Rectal smooth muscle tissue (tissue), 1 donor: ENCODE results near the gene FBXO17.

Experiments
- H3K27ac ChIP-seq: one replicate; pipeline ENCODE4 v1.7.0; 2013; ENCODE audit warnings: low read depth, low read length, inconsistent platforms
- H3K27me3 ChIP-seq: one replicate; pipeline ENCODE4 v1.7.0; 2013; ENCODE audit warnings: low read length; ENCODE audit not compliant: control insufficient read depth, insufficient read depth
- H3K36me3 ChIP-seq: one replicate; pipeline ENCODE4 v1.7.0; 2013; ENCODE audit warnings: low read length; ENCODE audit not compliant: control insufficient read depth, insufficient read depth
- H3K4me1 ChIP-seq: one replicate; pipeline ENCODE4 v1.7.0; 2013; ENCODE audit warnings: low read length; ENCODE audit not compliant: control insufficient read depth, insufficient read depth
- H3K4me3 ChIP-seq: one replicate; pipeline ENCODE4 v1.7.0; 2013; ENCODE audit warnings: low read length
- H3K9ac ChIP-seq: one replicate; pipeline ENCODE4 v1.7.0; 2013; ENCODE audit warnings: low read length

FBXO17 gene

DNA sequence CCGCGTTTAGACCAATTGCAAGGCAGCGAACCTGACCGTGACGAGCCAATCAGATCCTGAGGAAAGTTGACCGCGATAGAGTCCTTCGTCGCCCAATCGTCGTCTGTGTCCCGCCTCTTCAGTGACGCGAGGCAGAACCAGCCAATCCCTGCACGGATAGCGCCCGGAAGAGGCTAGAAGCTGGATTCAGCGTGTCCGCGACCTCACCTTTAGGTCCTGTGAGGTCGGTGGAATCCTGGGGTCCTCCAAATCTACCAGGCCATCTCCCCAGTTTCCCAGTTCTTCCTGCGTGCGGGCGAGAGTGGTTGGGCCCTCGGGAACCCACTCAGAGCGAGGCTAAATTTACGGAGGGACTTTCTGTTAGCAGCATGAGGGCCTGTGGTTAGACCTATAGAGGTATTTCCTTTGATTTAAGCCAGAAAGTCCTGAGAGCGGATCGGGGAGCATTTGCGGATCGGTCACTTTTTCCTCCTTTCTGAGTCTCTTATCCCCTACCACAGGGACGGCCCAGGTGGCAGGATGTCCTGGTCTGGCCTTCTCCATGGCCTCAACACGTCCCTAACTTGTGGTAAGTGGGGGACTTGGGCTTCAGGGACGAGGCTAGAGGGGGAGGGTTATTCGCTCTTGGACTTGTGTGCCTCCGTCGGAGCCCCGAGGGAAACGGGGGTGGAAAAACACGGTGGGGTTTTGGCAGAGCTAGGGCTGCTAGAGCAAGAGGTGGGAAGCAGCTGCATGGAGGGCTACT is 44.6 kb downstream of the FBXO17 start, which contains the start of gene MRPS12:
TSS of gene MRPS12 (plus strand) at position 169 of the 745 bp plus-strand sequence. CDS start at position 520, 351 bp downstream.
- peak within 1 kb of the TSS; percentile 79 for H3K4me3 ChIP-seq
- peaks cover 11% of the 10 kb centered on the region for H3K36me3 ChIP-seq
- peak within 1 kb of the TSS; percentile 53 for H3K9ac ChIP-seq
- no peaks in the 10 kb centered on the region for H3K27me3 ChIP-seq
- H3K4me1 ChIP-seq: peaks cover 7% of the 10 kb centered on the region
- H3K27ac ChIP-seq: peak within 1 kb of the TSS; percentile 94

DNA sequence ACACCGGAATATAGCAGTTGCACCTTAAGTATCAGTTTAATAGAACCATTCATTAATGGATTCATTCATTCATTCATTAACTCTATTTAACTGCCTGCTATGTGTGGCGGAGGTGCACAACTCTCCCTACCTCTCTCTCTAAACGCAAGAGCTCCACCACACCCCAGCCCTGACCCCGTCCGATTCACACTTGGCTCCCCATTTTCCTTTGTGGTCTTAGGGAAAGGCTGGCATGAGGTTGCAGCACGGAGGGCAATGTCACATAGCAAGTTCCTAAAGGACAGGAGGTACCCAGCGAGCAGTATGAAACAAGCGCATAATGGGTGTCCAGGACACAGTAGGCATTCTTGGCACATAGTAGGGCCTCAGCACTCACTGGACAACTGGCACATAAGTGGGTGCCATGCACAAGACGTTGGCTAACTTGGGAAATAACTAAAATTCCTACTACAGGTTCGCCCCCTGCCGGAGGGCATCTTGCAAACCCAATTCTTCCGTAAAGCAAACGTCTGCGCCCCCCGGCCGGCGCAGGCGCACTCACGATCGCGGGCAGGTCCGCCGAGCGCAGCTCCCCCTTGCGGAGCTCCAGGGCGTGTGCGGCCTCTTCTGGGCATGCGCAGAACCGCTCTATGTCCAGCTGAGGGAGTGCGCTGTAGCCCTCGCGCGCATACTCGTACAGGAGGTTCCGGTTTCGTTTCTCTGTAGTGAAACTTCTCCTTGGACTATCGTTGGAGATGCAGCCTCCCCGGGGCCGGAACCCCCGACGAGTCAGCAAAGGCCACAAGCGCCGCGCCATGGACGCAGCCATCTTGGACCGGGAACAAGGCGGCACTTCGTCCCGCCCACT is 45.4 kb downstream of the FBXO17 start, which contains the start of gene SARS2:
TSS of gene SARS2 (minus strand) at position 835 of the 847 bp plus-strand sequence. CDS start at position 808, 27 bp downstream.
- Histone ChIP-seq H3K4me3 (peak within 1 kb of the TSS; percentile 79), H3K27ac (peak within 1 kb of the TSS; percentile 94)

DNA sequence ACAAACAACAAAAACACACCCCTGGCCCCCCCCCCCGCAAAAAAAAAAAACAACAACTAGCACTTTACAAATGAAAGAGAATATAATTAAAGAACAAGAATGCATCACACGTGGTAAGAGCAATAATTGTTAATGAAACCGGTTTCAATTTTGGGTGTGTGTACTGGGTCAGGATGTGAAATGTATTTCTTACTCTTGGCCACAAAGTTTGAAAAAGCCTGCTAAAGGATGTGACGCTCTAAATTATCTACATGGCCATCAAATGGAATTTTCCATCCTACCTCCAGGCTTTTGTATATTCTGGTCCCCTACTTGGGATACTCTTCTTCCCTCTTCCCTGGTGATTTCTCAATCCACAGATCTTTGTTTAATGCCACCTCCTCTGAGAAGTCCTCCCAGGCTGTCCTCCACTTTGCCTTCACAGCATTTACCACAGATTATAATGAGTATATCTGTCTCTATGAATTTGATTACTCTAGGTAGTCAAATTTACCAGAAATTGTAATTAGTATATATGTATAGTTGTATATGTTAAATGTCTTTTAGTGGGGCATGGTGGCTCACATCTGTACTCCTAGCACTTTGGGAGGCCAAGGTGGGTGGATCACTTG is 47.0 kb downstream of the FBXO17 start:
- H3K9ac ChIP-seq: no peak overlapping the region
- H3K27me3 ChIP-seq: no peaks in the 10 kb centered on the region
- H3K4me3 ChIP-seq: no peak overlapping the region
- peaks cover 10% of the 10 kb centered on the region for H3K36me3 ChIP-seq
- H3K4me1 ChIP-seq: peaks cover 7% of the 10 kb centered on the region
- no peak overlapping the region for H3K27ac ChIP-seq

More for the DNA sequence above, 45.4 kb downstream of the FBXO17 start, which contains the start of gene SARS2:
- H3K4me1 ChIP-seq: peaks cover 7% of the 10 kb centered on the region
- H3K27me3 ChIP-seq: no peaks in the 10 kb centered on the region
- peak within 1 kb of the TSS; percentile 53 for H3K9ac ChIP-seq
- H3K36me3 ChIP-seq: peaks cover 11% of the 10 kb centered on the region

DNA sequence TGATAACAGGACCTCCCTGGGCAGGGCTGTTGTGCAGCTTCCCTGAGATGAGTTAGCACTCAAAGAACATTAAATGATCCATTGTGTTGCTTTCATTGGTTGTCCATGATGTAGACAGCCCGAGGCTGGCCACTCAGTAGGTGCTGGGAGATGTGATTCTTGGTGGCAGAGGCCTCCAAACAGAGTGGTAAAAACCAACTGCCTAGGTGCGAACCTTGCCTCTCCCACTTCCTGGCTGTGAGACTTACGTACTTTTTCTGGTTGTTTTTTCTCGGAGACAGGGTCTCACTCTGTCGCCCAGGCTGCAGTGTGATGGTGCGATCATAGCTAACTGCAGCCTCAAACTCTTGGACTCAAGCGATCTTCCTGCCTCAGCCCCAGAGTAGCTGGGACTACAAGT is 51.2 kb downstream of the FBXO17 start:
- H3K4me3 ChIP-seq: no peak overlapping the region
- H3K27me3 ChIP-seq: no peaks in the 10 kb centered on the region
- no peaks in the 10 kb centered on the region for H3K4me1 ChIP-seq
- H3K9ac ChIP-seq: no peak overlapping the region
- H3K36me3 ChIP-seq: peaks cover 11% of the 10 kb centered on the region
- no peak overlapping the region for H3K27ac ChIP-seq

DNA sequence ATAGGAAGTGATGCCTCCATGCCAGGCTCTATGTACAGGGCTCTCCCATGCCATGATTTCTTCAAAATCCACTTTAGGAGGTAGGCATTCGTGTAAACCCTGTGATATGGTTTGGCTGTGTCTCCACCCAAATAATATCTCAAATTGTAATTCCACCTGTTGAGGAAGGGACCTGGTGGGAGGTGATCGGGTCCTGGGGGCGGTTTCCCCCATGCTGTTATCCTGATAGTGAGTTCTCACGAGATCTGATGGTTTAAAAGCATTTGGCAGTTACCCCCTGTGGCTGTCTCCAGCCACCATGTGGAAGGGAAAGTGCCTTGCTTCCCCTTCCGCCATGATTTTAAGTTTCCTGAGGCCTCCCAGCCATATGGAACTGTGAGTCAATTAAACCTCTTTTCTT is 53.1 kb downstream of the FBXO17 start:
- Histone ChIP-seq H3K27ac (no peak overlapping the region), H3K4me3 (no peak overlapping the region), H3K27me3 (no peaks in the 10 kb centered on the region), H3K4me1 (no peaks in the 10 kb centered on the region), H3K36me3 (peaks cover 11% of the 10 kb centered on the region), H3K9ac (no peak overlapping the region)

DNA sequence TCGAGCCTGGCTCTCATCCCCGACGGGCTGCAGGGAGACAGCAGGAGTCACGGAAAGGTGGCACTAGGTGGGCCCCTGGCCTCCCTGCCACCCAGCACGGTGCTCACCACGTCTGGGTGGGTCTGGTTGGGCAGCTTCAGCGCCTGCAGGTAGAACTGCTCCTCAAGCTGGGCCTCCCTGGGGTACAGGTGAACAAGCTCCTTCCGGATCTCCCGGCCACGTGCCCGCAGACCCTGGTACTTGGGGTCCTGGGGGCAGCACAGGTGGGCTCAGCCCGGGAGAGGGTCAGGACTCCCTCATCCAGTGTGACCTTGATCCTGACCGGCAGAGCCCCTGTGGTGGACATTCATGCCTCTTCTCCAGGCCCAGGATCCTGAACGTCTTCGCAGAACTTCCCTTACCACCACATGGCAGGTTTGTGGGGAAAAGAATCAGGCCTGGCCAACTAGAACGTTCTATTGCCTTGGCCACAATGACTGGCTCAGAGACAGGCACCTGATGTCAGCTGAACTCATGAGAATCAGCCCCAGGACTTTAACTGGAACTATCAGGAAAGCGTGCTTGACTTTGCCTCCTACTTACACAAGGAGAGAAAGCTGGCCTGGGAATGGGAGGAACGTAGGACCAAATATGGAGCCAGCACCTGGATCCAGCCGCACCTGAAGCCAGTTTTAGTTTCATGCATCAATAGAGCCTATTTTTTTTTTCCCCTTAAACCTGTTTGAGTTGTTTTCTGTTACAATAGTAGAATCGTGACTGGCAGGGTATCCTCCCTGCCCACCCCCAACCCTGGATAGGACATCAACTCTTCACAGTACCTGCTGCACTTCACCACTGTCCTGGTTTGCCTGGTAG is 53.9 kb downstream of the FBXO17 start:
- H3K4me1 ChIP-seq: no peaks in the 10 kb centered on the region
- no peak overlapping the region for H3K4me3 ChIP-seq
- H3K27ac ChIP-seq: no peak overlapping the region
- peaks cover 11% of the 10 kb centered on the region for H3K36me3 ChIP-seq
- H3K27me3 ChIP-seq: no peaks in the 10 kb centered on the region
- H3K9ac ChIP-seq: no peak overlapping the region

DNA sequence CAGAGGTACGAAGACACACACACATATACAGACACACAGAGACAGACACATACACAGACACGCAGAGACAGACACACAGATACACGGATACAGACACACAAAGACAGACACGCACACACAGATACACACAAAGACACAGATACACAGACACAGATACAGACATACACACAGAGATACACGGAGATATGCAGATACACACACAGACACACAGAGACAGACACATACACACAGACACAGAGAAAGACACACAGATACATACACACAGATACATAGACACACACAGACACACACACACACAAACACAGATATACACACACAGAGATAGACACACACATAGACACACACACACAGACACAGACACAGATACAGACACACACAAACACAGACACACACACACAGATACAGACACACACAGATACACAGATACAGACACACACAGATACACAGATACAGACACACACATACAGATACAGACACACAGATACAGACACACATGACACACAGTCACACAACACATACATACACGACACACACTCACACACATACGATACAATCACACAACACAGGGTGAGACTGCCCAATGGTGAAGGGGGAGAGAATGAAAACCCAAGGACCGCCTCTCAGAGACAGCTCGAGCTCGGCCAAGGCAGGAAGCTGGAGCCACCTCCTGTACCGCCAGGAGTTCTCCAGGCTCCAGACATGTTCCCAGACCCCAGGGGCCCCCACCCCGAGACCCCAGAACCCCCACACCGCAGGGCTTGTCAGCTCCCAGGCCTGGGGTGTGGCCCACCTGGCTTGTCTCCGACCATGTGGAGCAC is 54.7 kb downstream of the FBXO17 start:
- H3K36me3 ChIP-seq: peaks cover 11% of the 10 kb centered on the region
- no peaks in the 10 kb centered on the region for H3K27me3 ChIP-seq
- no peak overlapping the region for H3K27ac ChIP-seq
- H3K4me1 ChIP-seq: no peaks in the 10 kb centered on the region
- H3K9ac ChIP-seq: no peak overlapping the region
- H3K4me3 ChIP-seq: no peak overlapping the region

DNA sequence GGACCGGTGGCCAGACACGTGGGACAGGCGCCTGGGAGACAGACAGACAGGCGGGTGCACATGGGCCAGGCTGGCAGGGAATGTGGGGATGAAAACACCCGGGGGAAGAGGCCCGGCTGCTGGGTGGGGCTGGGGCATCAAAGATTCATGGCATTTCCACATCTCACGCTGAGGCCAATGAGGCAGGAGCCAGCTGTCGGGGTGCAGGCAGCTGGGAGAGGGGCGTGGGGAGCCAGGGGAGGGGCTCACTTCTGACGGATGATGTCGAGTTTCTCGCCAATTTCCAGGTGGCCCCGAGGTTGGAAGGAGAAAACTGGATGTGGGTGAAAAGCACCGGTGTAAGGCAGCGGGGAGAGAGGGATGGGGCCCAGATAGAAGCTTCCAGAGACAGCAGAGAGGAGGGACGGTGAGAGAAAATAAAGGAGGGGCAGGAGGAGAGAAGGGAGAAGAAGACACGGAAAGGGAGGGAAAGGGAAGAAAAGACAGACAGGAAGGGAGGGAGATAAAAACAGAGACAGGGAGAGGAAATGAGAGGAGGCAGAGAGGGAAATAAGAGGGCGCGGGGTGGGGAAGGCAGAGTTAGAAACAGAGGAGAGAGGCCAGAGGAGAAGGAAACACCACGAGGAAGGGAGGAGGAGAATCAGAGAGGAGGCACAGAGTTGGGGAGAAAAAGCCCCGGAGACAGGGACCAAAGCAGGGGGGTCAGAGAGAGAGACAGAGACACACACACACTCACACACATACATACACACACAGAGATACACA is 55.5 kb downstream of the FBXO17 start:
- Histone ChIP-seq H3K27ac (no peak overlapping the region), H3K9ac (no peak overlapping the region), H3K4me3 (no peak overlapping the region), H3K27me3 (no peaks in the 10 kb centered on the region), H3K36me3 (peaks cover 11% of the 10 kb centered on the region), H3K4me1 (no peaks in the 10 kb centered on the region)

DNA sequence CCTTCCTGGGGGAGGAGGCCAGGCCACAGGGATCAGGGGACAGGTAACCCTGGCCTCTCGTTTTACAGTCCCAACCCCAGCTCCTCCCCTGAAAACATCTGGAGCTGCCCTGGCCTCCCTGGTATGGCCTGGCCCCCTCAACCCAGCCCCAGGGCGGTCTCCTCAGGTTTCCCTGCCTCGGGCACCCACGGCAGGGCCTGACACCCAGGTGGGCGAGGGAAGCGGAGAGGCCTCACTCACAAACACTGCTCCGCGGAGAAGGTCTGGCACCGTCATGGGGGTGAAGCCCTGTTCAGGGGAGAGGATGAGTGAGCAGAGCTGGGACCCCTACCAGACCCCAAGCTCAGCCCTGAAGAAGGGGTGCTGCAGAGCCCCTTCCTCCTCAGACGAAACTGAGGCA is 57.0 kb downstream of the FBXO17 start:
- Histone ChIP-seq H3K36me3 (peaks cover 6% of the 10 kb centered on the region), H3K4me3 (no peak overlapping the region), H3K27me3 (no peaks in the 10 kb centered on the region), H3K27ac (no peak overlapping the region), H3K4me1 (no peaks in the 10 kb centered on the region), H3K9ac (no peak overlapping the region)

DNA sequence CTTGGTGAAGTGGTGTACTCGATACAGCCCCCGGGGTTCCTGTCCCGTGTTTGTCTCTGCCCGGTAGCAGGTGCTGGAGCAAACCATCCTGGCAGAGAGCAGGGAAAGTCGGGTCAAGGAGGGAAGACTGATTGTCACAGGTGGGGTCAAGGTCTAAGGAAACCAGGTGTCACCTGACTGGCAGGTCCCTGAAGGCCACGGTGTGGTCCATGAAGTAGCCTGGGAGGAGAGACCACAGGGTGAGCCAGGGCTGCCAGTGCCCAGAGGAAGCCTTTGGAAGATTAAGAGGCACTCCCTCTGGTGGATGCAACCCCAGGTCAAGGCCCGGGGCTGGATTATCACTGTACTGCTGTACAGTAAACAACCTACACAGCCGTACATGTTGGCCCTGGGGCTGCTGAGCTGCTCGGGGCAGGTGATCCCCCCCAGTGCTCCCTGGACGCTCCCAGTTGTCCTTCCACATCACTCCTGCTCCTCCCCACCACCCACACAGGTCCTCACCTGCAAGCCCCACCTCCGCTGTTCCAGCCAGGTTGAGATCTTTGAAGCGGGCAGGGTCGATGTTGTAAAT is 57.5 kb downstream of the FBXO17 start:
- Histone ChIP-seq H3K4me1 (no peaks in the 10 kb centered on the region), H3K27me3 (no peaks in the 10 kb centered on the region), H3K36me3 (peaks cover 6% of the 10 kb centered on the region), H3K9ac (no peak overlapping the region), H3K27ac (no peak overlapping the region), H3K4me3 (no peak overlapping the region)
